NCI-H2081 treated with DMSO at 0.1 percent for 48 hours (cell line): ENCODE measurements around the gene NES.
"Not testable (repeated sequence)": the region's sequence is repeated elsewhere in the genome, so short reads cannot be mapped to it uniquely, and the experiment has no call there.

Experiments
- DNase-seq: peaks from one replicate; lab custom pipeline; 2025; lab: John Stamatoyannopoulos, UW

NES gene

DNA sequence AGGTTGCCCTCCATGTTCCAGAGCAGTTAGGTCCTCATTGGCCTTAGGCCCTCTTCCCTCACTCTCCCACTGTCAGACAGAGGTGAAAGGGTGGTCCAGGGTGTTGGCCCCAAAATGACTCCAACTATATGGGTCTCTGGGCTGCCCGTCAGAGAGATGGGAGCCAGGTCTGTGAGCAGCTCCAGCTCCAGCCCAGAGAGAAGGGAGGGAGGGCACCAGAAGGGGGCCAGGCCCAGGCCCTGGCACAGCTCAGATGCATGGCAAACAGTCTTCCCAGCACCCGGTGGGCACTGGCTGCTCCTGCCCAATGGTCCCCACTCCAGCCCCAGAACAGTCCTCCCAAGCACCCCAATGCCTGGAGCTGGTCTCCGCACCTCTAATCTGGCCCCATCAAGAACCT lies 33.1 kb downstream of the NES start:
- no peak for DNase-seq

DNA sequence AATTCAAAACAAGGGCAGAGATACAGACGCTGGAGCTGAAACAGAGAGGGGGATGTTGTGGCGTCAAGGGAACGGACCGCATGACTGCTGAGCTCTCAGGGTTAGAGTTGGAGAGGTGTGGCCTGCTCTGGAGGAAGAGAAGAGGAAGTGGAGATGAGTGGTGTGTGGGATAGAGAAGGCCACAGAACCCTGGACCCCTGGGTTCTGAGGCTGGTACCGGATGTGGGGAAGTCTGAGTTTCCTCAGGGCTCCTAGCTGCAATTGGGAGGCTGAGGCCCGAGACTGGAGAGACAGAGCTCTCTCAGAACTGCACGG lies 33.5 kb downstream of the NES start:
- no peak for DNase-seq

DNA sequence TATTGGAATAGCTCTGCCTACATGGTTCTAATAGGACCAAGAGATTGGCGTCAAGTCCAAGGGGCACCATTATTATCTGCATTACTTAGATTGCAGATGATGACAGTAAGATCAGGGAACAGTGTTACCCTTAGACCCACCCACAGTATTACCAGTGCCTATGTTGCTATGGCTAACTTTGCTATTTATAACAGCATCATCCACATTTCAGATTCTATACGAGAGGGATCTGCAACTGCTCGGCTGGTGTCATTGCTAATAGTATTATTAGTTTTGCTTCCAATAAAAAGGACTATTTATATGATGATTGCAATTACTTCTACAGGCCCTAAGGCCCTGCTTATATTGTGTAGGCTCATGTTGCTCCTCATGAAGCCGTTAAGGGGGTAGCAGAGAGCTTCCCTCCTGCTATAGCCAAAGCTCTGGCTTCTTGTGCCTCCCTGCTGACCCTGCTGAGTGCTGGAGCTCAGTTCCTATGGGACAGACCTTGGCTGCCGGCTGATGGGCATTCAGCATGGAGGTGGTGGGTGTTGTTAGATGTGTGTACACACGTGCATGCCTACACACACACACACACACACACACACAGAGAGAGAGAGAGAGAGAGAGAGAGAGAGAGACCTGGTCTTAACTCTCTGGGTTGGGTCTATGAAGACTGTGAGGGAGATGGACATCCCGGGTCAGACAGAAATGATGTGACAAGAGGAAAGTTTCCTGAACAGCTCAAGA lies 34.0 kb downstream of the NES start:
- no peak for DNase-seq

DNA sequence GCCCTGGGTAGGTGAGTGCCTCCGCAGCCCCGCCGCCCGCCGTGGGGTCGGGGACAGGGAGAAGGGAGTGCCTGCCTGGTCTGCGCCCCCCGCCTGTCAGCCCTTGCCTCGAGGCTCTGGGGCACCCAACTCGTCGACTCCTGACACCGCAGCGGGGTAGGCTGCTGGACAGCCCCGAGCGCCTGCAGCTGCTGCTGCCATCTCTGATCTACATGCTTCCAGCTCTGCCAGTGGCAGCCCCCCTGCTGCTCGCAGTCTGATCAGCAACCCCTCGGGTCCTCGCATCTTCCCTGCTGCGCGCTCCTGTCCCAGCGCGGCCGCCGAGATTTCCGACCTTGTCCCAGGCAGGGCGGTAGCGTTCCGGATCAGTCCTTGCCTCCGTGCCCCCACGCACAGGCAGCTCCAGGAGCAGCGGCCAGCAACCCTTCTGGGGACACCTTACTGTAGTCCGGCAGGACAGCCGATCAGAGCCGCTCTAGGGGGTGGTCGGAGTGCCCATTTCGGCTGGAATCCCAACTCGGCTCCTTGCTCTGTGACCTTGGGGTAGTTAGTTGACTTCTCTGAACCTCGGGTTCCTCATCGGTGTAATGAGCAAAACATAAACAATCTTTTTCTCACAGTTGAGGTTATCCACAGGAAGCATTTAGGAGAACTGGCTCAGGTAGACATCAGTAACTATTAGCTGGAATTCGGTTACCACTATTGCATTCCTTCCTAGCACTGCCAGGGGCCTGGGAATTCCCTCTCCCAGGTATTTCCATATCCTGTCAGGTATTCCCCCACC lies 34.8 kb downstream of the NES start:
- DNase-seq, result no peak

- DNase-seq, result no peak
Measured at GRCh38 chr1:156641761-156642264, 35.4 kb downstream of the NES start, which contains the start of gene BCAN. TSS of gene BCAN (plus strand) at chr1:156642117. CDS start at chr1:156646055, 3,938 bp downstream.

- DNase-seq, result no peak
Measured at GRCh38 chr1:156640842-156641706, 36.1 kb downstream of the NES start.

GRCh38 chr1:156639601-156640101 lies 37.6 kb downstream of the NES start:
- DNase-seq, result no peak

DNA sequence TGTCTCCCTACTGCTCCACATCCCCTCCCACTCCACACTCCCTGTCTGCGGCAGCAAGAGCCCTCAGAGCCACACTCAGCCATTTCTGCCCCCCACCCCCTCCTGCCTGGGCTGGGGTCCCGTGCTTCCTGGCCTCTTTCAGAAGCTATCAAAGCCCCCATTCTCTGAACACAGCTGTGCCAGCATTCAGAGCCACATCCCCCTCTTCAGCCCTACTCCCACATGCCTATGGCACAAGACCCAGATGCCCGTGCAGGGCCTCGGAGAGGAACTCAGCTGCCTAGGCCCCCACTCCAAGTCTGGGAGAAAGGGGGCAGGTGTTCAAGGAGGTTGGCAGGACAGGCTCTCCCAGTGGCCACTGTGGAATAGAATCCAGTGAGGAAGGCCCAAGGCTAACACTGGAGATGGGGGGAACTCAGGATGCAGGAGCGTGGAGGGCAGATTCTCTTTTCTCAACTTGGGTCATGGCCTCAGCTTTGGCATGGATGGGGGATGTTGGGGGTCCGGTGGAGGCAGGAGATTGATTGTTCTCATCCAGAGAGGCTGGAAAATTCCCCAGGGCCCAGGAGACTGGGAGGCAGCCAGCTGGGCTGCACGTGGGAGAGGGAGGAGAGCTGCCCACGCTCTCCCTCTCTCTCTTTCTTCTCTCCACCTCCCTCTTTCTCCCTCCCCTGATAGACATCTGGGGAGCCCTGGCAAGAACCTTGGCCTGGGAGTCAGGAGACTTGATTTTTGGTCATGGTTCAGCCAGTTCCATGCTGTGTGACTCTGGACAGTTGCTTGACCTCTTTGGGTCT lies 38.8 kb downstream of the NES start:
- no peak for DNase-seq

- no peak for DNase-seq
Measured at GRCh38 chr1:156632355-156632754, 44.9 kb downstream of the NES start.

DNA sequence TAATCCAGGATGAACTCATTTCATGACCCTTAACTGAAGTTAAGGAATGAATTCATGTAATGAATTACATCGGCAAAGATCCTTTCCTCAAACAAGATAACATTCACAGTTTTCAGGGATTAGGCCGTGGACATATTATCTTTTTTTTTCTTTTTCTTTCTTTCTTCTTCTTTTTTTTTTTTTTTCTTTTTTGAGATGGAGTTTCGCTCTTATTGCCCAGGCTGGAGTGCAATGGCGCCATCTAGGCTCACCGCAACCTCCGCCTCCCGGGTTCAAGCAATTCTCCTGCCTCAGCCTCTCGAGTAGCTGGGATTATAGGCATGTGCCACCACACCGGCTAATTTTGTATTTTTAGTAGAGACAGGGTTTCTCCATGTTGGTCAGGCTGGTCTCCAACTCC lies 46.1 kb downstream of the NES start:
- not testable (repeated sequence) for DNase-seq

DNA sequence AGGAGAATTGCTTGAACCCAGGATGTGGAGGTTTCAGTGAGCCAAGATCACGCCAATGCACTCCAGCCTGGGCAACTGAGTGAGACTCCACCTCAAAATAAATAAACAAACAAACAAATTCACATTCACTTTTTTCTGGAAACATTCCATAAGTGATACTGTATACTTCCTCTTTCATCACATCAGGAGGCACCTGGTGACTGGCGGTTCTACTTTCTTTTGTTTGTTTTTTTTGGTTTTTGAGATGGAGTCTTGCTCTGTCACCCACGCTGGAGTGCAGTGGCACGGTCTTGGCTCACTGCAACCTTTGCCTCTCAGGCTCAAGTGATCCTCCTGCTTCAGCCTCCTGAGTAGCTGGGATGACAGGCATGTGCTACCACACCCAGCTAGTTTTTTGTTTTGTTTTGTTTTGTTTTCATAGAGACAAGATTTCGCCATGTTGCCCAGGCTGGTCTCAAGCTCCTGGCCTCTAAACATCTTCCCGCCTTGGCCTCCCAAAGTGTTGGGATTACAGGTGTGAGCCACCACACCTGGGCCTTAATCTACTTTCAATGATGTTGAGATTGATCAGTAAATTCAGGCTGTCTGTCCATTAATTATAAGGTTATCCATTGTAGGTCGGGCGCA lies 47.3 kb downstream of the NES start:
- DNase-seq, result no peak

DNA sequence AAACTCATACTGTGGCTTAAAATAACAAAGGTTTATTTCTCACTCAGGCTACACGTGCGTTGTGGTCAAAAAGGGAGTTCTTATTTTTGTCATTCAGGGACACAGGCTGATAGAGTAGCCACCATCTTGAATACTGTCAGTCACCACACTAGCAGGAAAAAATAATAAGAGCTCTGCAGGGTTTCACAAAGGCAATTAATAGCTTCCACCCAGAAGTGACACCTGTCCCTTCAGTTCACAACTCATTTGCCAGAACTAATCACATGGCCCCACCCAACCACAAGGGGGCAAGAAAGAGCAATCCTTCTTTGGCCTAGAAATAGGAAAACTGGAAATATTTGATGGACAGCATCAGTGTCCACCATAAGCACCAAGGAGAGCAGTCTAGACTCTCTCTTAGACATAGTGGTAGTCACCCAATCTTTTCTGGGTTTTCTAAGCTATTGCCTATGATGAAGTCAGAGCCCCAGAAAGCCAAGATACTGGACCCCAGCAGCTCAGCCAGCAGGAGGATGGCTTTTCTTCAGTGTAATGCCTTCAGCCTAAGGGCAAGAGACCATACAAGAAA lies 49.8 kb downstream of the NES start:
- no peak for DNase-seq

GRCh38 chr1:156626079-156626438 lies 51.1 kb downstream of the NES start:
- no peak for DNase-seq

GRCh38 chr1:156625436-156626078 lies 51.6 kb downstream of the NES start:
- no peak for DNase-seq

DNA sequence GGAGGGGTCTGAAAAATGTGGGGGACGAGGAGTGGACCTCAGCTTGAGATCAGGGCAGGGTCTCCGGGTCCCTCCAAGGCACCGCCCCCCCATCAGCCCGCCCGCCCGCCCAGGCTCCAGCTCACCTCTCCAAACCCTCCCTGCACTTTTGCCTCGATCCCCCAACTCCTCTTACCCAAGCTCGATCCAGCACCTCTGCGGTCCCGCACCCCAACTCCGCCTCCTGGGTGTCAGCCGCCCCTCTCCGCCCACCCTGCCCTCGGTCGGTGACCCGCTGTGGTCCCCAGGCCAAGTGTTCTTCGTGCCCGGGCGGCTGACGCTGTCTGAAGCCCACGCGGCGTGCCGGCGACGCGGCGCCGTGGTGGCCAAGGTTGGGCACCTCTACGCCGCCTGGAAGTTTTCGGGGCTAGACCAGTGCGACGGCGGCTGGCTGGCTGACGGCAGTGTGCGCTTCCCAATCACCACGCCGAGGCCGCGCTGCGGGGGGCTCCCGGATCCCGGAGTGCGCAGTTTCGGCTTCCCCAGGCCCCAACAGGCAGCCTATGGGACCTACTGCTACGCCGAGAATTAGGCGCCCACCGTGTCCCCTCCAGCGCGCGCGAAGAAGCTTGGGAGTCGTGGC lies 52.3 kb downstream of the NES start:
- DNase-seq, result no peak

- peak; percentile 40 for DNase-seq
Measured at GRCh38 chr1:156623946-156624813, 53.0 kb downstream of the NES start.

- DNase-seq, result no peak
Measured at GRCh38 chr1:156622581-156623297, 54.5 kb downstream of the NES start.

- DNase-seq, result no peak
Measured at GRCh38 chr1:156619582-156619955, 57.6 kb downstream of the NES start.
